Thyroid gland (tissue), 4 donors: ENCODE data around the gene APOL3. TPM values are rescaled to one million over a fixed set of nuclear protein-coding genes. Genes with fewer than 3 reads are reported as not detected.
"Not testable (repeated sequence)": the region's sequence is repeated elsewhere in the genome, so short reads cannot be mapped to it uniquely, and the experiment has no call there.

Source experiments
- DNase-seq, 2 donors: peaks; one replicate each; pipeline ENCODE4 v3.0.0-alpha.2; 2019
- H3K27ac ChIP-seq, 3 donors: fragments of 200-600 bp; sonication (generic); 1 replicate in 2 of 3; 2 replicates in 1 of 3; pipeline ENCODE4 v1.5.1; 2016 to 2019; ENCODE audit warnings: mild to moderate bottlenecking in 1 of 3, moderate library complexity in 1 of 3
- H3K27me3 ChIP-seq: fragments of 200-600 bp; sonication (generic); one replicate; pipeline ENCODE4 v1.5.1; 2019
- H3K36me3 ChIP-seq, 2 donors: fragments of 200-600 bp; sonication (generic); one replicate each; pipeline ENCODE4 v1.5.1; 2016 to 2019
- H3K4me1 ChIP-seq, 2 donors: fragments of 200-600 bp; sonication (generic); one replicate each; pipeline ENCODE4 v1.5.1; 2017 to 2019
- H3K4me3 ChIP-seq, 3 donors: fragments of 200-600 bp; sonication (generic); replicated peaks in 1 of 3; 1 replicate in 2 of 3; 2 replicates in 1 of 3; pipeline ENCODE4 v1.5.1; 2016; ENCODE audit warnings: mild to moderate bottlenecking in 1 of 3
- H3K9me3 ChIP-seq: fragments of 200-600 bp; sonication (generic); one replicate; pipeline ENCODE4 v1.5.1; 2017
- POLR2A ChIP-seq, 2 donors: fragments of 450-650 bp; IDR thresholded peaks; one replicate each; pipeline ENCODE4 v1.6.1; 2017; ENCODE audit warnings: antibody characterized with exemption in 2 of 2, mild to moderate bottlenecking in 2 of 2, moderate library complexity in 1 of 2
- WGBS, 2 donors: methylation state at CpG; one replicate each; pipeline ENCODE4 v1.1.5; 2017; 5-methylcytosine and 5-hydroxymethylcytosine counted together
- intact Hi-C: fragments of 100-400 bp; cut with DNase I; formaldehyde crosslinking; loops from one replicate; pipeline ENCODE4 v1.15.1; 2023
- total RNA-seq, 4 donors: library from RNA; depleted of rRNA; stranded (reverse); fragments of >200 nt; gene quantifications; one replicate each; pipeline ENCODE4 v1.2.3, GENCODE V29; 2016
- TF ChIP-seq, protein P1 (sequence below), 6 experiments: fragments of 200-600 bp in 3 of 6; fragments of 450-650 bp in 3 of 6; sonication (generic) in 3 of 6; IDR thresholded peaks; one replicate each; pipeline ENCODE4 v1.5.1; 2016 to 2019; ENCODE audit warnings: antibody characterized with exemption in 6 of 6, mild to moderate bottlenecking in 2 of 6, inconsistent platforms in 1 of 6, moderate library complexity in 1 of 6

Gene APOL3
- total RNA-seq, 4 donors from 2014 or later, result 23.3 to 91.9 (median 59.9) TPM

DNA sequence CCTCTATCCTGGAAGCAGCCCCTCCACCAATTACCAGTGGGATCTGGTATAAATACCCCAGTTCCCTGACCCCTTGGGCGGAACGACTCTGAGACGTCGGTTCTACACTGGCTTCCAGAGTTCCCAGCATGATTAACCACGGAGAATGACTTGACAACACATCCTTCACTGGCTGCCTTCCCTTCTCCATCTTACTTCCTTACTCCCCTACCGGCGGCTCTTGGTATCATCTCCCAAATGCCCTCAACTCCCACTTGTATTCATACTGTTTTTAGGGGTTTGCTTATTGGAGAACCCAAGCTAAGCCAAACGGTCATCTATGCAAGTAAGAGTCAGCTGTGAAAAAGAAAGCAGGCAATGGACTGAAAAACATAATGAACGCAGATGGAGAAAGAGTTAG is 56.1 kb downstream of the APOL3 start:
- Histone ChIP-seq H3K4me1 (no peaks in the 10 kb centered on the region), H3K27ac (no peak overlapping the region), H3K9me3 (no peaks in the 10 kb centered on the region), H3K36me3 (no peaks in the 10 kb centered on the region), H3K27me3 (no peaks in the 10 kb centered on the region), H3K4me3 (no peak overlapping the region)
- intact Hi-C loops, result no loop called here
- DNase-seq, result no peak
- 77 to 80% methylated on average over 9 of the region's 9 CpGs for WGBS, 2 donors
- TF ChIP-seq POLR2A (IDR thresholded peaks at IDR 0.05), result no peak
- TF ChIP-seq, protein P1, sequence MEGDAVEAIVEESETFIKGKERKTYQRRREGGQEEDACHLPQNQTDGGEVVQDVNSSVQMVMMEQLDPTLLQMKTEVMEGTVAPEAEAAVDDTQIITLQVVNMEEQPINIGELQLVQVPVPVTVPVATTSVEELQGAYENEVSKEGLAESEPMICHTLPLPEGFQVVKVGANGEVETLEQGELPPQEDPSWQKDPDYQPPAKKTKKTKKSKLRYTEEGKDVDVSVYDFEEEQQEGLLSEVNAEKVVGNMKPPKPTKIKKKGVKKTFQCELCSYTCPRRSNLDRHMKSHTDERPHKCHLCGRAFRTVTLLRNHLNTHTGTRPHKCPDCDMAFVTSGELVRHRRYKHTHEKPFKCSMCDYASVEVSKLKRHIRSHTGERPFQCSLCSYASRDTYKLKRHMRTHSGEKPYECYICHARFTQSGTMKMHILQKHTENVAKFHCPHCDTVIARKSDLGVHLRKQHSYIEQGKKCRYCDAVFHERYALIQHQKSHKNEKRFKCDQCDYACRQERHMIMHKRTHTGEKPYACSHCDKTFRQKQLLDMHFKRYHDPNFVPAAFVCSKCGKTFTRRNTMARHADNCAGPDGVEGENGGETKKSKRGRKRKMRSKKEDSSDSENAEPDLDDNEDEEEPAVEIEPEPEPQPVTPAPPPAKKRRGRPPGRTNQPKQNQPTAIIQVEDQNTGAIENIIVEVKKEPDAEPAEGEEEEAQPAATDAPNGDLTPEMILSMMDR (IDR thresholded peaks at IDR 0.05), result no peak

DNA sequence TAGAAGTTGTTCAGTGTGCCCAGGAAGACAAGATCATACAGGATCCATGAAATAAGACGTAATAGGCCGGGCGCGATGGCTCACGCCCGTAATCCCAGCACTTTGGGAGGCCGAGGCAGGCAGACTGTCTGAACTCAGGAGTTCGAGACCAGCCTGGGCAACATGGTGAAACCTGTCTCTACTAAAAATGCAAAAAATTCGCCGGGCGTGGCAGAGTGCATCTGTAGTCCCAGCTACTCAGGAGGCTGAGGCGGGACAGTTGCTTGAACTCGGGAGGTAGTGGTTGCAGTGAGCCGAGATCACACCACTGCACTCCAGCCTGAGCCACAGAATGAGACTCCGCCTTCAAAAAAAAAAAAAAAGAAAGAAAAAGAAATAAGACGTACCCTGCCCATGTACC is 56.7 kb downstream of the APOL3 start:
- Histone ChIP-seq H3K9me3 (no peaks in the 10 kb centered on the region), H3K4me3 (no peak overlapping the region), H3K27me3 (no peaks in the 10 kb centered on the region), H3K27ac (no peak overlapping the region), H3K36me3 (no peaks in the 10 kb centered on the region), H3K4me1 (no peaks in the 10 kb centered on the region)
- TF ChIP-seq, protein P1 (IDR thresholded peaks at IDR 0.05), result no peak
- TF ChIP-seq POLR2A (IDR thresholded peaks at IDR 0.05), result no peak
- WGBS, 2 donors, result 81 to 98% methylated on average over 16 of the region's 16 CpGs
- no peak for DNase-seq
- intact Hi-C loops, result no loop called here

DNA sequence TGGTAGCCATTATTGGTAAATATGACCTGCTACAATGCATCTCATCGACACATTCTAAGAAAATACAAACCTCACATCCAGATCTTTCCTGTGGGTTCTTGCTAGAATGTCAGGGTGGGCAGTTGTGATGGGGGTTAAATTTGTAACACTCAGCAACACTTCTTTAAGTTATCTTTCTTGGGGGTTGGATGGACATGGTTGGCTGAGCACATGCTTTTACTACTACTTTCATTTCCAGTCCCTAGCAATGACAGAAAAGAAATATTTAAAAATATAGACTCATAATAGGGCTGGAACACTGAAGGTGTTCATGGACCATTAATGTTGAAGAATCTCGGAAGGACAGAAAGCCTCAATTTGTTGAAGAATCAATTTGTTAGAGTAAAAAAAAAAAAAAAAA is 57.6 kb downstream of the APOL3 start:
- intact Hi-C loops, result no loop called here
- no peak for DNase-seq

DNA sequence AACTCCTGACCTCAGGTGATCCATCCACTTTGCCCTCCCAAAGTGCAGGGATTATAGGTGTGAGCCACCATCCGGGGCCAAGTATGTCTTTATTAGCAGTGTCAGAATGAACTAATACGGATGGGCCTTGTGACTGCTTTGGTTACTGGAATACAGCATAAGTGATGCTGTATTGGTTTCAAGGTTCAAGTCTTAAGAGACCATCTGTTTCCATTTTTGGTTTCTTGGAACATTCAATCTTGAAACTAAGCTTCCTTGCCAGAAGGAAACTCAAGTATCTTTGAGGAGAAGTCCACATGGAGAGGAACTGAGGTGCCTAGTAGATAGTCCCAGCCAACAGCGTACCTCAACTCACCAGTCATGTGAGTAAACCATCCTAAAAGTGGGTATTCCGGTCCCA is 58.8 kb downstream of the APOL3 start:
- H3K4me1 ChIP-seq, result peaks cover 0 to 3% of the 10 kb centered on the region in 2 donors
- TF ChIP-seq POLR2A (IDR thresholded peaks at IDR 0.05), result no peak
- TF ChIP-seq, protein P1 (IDR thresholded peaks at IDR 0.05), result no peak
- intact Hi-C loops, result no loop called here
- no peak for DNase-seq
- H3K27me3 ChIP-seq, result no peaks in the 10 kb centered on the region
- no peaks in the 10 kb centered on the region for H3K36me3 ChIP-seq
- no peak overlapping the region for H3K27ac ChIP-seq
- H3K9me3 ChIP-seq, result no peaks in the 10 kb centered on the region
- H3K4me3 ChIP-seq, result no peak overlapping the region
- WGBS, 2 donors, result 94 to 95% methylated on average over 4 of the region's 4 CpGs

More for the DNA sequence above, 57.6 kb downstream of the APOL3 start:
- peaks cover 0 to 3% of the 10 kb centered on the region in 2 donors for H3K4me1 ChIP-seq
- H3K9me3 ChIP-seq, result no peaks in the 10 kb centered on the region
- no peaks in the 10 kb centered on the region for H3K27me3 ChIP-seq
- WGBS, 2 donors, result 88 to 92% methylated on average over 2 of the region's 2 CpGs
- TF ChIP-seq, protein P1 (IDR thresholded peaks at IDR 0.05), result no peak
- no peak for TF ChIP-seq POLR2A (IDR thresholded peaks at IDR 0.05)
- no peaks in the 10 kb centered on the region for H3K36me3 ChIP-seq
- H3K4me3 ChIP-seq, result no peak overlapping the region
- no peak overlapping the region for H3K27ac ChIP-seq

DNA sequence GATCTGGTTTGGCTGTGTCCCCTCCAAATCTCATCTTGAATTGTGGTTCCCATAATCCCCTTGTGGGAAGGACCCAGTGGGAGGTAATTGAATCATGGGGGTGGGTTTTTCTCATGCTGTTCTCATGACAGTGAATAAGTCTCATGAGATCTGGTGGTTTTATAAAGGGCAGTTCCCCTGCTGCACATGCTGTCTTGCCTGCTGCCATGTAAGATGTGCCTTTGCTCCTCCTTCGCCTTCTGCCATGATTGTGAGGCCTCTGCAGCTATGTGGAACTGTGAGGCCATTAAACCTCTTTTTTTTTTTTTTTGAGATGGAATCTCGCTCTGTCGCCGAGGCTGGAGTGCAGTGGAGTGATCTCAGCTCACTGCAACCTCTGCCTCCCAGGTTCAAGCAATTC is 59.6 kb downstream of the APOL3 start:
- H3K27me3 ChIP-seq, H3K27ac ChIP-seq, DNase-seq, H3K36me3 ChIP-seq, H3K4me3 ChIP-seq, H3K9me3 ChIP-seq, intact Hi-C loops, H3K4me1 ChIP-seq: not testable (repeated sequence)
- 94 to 98% methylated on average over 4 of the region's 4 CpGs for WGBS, 2 donors
